ENCODE measurements around the gene TDP1.

GRCh38 chr14:90062822-90063539 is 107.3 kb downstream of the TDP1 start:
- TF ChIP-seq, protein P1, sequence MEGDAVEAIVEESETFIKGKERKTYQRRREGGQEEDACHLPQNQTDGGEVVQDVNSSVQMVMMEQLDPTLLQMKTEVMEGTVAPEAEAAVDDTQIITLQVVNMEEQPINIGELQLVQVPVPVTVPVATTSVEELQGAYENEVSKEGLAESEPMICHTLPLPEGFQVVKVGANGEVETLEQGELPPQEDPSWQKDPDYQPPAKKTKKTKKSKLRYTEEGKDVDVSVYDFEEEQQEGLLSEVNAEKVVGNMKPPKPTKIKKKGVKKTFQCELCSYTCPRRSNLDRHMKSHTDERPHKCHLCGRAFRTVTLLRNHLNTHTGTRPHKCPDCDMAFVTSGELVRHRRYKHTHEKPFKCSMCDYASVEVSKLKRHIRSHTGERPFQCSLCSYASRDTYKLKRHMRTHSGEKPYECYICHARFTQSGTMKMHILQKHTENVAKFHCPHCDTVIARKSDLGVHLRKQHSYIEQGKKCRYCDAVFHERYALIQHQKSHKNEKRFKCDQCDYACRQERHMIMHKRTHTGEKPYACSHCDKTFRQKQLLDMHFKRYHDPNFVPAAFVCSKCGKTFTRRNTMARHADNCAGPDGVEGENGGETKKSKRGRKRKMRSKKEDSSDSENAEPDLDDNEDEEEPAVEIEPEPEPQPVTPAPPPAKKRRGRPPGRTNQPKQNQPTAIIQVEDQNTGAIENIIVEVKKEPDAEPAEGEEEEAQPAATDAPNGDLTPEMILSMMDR (conservative IDR thresholded peaks at IDR 0.05; ENCODE audit: low read length) = no peak
- TF ChIP-seq EZH2phosphoT487 (IDR thresholded peaks at IDR 0.05; ENCODE audit: borderline replicate concordance, low read depth, low read length) = no peak
